ENCODE data around the gene POLA2. TPM values are rescaled to one million over a fixed set of nuclear protein-coding genes. Genes with fewer than 3 reads are reported as not detected.
A peak's percentile ranks its signal among the peaks of the same experiment; 100 is the strongest.

POLA2 gene
- total RNA-seq, 1 experiment from 2014 or later = 37.7 TPM

DNA sequence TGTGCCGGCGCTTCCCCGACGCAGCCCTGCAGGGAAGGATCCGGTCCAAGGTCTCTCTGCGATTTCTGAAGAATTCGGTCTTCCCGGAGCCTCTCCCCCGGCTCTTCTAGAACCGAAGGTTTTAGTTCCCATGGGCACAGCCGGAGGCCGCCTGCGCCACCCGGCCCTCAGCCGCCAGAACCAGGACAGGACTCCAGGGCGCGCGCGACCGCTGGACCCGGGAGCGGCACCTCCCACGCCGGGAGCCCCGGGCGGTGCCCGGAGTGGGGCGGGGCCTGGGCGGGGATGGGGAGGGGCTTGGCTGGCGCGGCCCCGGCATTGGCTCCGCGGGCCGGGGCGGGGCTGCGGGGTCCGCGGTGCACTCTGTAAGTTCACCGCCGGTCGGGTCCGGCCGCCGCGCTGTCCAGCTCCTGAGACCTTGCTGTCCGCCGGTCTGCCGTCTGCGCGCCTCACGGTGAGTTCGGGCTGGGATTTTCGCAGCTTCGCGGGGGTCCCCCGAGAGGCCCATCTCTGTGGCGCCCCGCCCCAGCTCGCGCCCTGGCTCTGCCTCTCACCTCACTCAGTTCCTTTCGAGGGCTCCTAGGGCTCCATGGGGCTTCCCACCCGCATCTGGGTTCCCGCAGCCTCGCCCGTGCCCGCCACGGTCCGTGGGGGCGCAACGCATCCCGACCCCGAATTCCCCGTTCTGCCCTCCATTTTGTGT is 52.9 kb downstream of the POLA2 start, which contains the start of gene CDC42EP2:
CDC42EP2 (plus strand) TSS at position 366 of the 703 bp plus-strand sequence. CDS start 6,033 bp downstream, outside the sequence.
- H3K9ac ChIP-seq (ENCODE audit: extremely low read depth, insufficient read length, low read length) = peak within 1 kb of the TSS; percentile 46

More for the DNA sequence above, 52.9 kb downstream of the POLA2 start, which contains the start of gene CDC42EP2:
- no peak within 1 kb of the TSS for H4K91ac ChIP-seq (ENCODE audit: insufficient read length, low read depth, low read length)
- no CpG with 5 or more reads among the region's 74 CpGs for WGBS (ENCODE audit: extremely low coverage, insufficient read length, low lambda C conversion rate)
- no peaks in the 10 kb centered on the region for H3K9me3 Mint-ChIP-seq
- peaks cover 39% of the 10 kb centered on the region for H3K27me3 Mint-ChIP-seq (ENCODE audit: low read depth)
- peaks cover 5% of the 10 kb centered on the region; the same call in 1 of the 2 replicates for H3K4me1 ChIP-seq (ENCODE audit: insufficient read depth, low read length)
- no peaks in the 10 kb centered on the region for H4K20me1 ChIP-seq (ENCODE audit: control insufficient read depth, insufficient read depth, insufficient read length)
- no peak within 1 kb of the TSS for H2AK5ac ChIP-seq (ENCODE audit: insufficient read length, low read length)
- no peaks in the 10 kb centered on the region; a peak in 1 of 7 replicates for H3K36me3 Mint-ChIP-seq (ENCODE audit: insufficient read depth in 1 of 3, low read depth in 3 of 3)
- no peak within 1 kb of the TSS for H2BK20ac ChIP-seq (ENCODE audit: low read depth, low read length, poor library complexity, severe bottlenecking)
- H2BK120ac ChIP-seq (ENCODE audit: low read depth, low read length, poor library complexity, severe bottlenecking) = no peak within 1 kb of the TSS
- no peak within 1 kb of the TSS for H4K8ac ChIP-seq (replicated peaks; ENCODE audit: insufficient read length, low read depth, low read length)
- no peaks in the 10 kb centered on the region for H3K79me1 ChIP-seq (ENCODE audit: insufficient read depth, low read depth, low read length, poor library complexity, severe bottlenecking)
- H3K27ac Mint-ChIP-seq = no peak within 1 kb of the TSS
- no peak within 1 kb of the TSS for H2BK12ac ChIP-seq (ENCODE audit: insufficient read length, low read depth, low read length)
- no peaks in the 10 kb centered on the region; the same call in 1 of the 2 replicates for H3K27me3 ChIP-seq (ENCODE audit: insufficient read depth, low read length)
- H3K4ac ChIP-seq (ENCODE audit: low read depth, low read length) = no peak within 1 kb of the TSS
- TF ChIP-seq, protein P1, sequence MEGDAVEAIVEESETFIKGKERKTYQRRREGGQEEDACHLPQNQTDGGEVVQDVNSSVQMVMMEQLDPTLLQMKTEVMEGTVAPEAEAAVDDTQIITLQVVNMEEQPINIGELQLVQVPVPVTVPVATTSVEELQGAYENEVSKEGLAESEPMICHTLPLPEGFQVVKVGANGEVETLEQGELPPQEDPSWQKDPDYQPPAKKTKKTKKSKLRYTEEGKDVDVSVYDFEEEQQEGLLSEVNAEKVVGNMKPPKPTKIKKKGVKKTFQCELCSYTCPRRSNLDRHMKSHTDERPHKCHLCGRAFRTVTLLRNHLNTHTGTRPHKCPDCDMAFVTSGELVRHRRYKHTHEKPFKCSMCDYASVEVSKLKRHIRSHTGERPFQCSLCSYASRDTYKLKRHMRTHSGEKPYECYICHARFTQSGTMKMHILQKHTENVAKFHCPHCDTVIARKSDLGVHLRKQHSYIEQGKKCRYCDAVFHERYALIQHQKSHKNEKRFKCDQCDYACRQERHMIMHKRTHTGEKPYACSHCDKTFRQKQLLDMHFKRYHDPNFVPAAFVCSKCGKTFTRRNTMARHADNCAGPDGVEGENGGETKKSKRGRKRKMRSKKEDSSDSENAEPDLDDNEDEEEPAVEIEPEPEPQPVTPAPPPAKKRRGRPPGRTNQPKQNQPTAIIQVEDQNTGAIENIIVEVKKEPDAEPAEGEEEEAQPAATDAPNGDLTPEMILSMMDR (conservative IDR thresholded peaks at IDR 0.05) = no peak
- no peak within 1 kb of the TSS for H3K23ac ChIP-seq (ENCODE audit: insufficient read length, low read depth, low read length)
- no peak within 1 kb of the TSS for H2AFZ ChIP-seq (ENCODE audit: low read length)
- no peak within 1 kb of the TSS for H3K56ac ChIP-seq (ENCODE audit: insufficient read length, low read depth, low read length)
- H3K27ac ChIP-seq (ENCODE audit: insufficient read length, low read depth, low read length) = no peak within 1 kb of the TSS
- H3K18ac ChIP-seq (ENCODE audit: insufficient read length, low read depth, low read length) = peak within 1 kb of the TSS; percentile 19
- no peaks in the 10 kb centered on the region for H3K79me2 ChIP-seq (ENCODE audit: insufficient read depth, low read length)
- H2BK15ac ChIP-seq (ENCODE audit: low read depth, low read length) = no peak within 1 kb of the TSS
- no peaks in the 10 kb centered on the region for H3K9me3 ChIP-seq (ENCODE audit: control insufficient read depth, low read depth, low read length)
- peak within 1 kb of the TSS; percentile 22; the same call in 1 of the 2 replicates for H3K14ac ChIP-seq (ENCODE audit: insufficient read depth, low read length)
- H3K23me2 ChIP-seq (ENCODE audit: insufficient read length, low read depth, low read length, poor library complexity, severe bottlenecking) = peaks cover 17% of the 10 kb centered on the region
- peak within 1 kb of the TSS; percentile 77 to 88 for H3K4me3 Mint-ChIP-seq
- peaks cover 29 to 48% of the 10 kb centered on the region in 2 experiments for H3K4me1 Mint-ChIP-seq
- no peak within 1 kb of the TSS for H3T11ph ChIP-seq (ENCODE audit: low read length)
- peak within 1 kb of the TSS; percentile 45 for H3K4me2 ChIP-seq (ENCODE audit: insufficient read depth, insufficient read length, low read length)
- H4K5ac ChIP-seq (ENCODE audit: insufficient read length, low read depth, low read length) = no peak within 1 kb of the TSS
- DNase-seq = peak; percentile 86
- no peak within 1 kb of the TSS for H2BK5ac ChIP-seq (ENCODE audit: insufficient read length, low read length)

Data from H9 (cell line).